HG02763 (cell line): ENCODE measurements around the gene MED13.
A peak's percentile ranks its signal among the peaks of the same experiment; 100 is the strongest.
"Not testable (repeated sequence)": the region's sequence is repeated elsewhere in the genome, so short reads cannot be mapped to it uniquely, and the experiment has no call there.

Source experiments
- ATAC-seq: cut with Tn5 transposase; IDR thresholded peaks from one replicate; pipeline ENCODE4 v1.9.1; 2021; ENCODE audit warnings: mild to moderate bottlenecking, moderate library complexity; ENCODE audit not compliant: unreplicated experiment

The MED13 gene

GRCh38 chr17:62090868-62091267 is 25.8 kb upstream of the MED13 start:
- ATAC-seq, result no peak

- ATAC-seq, result no peak
Measured at GRCh38 chr17:62090021-62090824, 25.1 kb upstream of the MED13 start.

GRCh38 chr17:62089334-62089733 is 24.3 kb upstream of the MED13 start:
- no peak for ATAC-seq

GRCh38 chr17:62086737-62087136 is 21.7 kb upstream of the MED13 start:
- no peak for ATAC-seq

- ATAC-seq, result no peak
Measured at GRCh38 chr17:62085511-62086408, 20.7 kb upstream of the MED13 start.

- no peak for ATAC-seq
Measured at GRCh38 chr17:62084585-62084984, 19.5 kb upstream of the MED13 start.

- ATAC-seq, result no peak
Measured at GRCh38 chr17:62083651-62084050, 18.6 kb upstream of the MED13 start.

- no peak for ATAC-seq
Measured at GRCh38 chr17:62080647-62081046, 15.6 kb upstream of the MED13 start.

- ATAC-seq, result no peak
Measured at GRCh38 chr17:62078009-62078408, 12.9 kb upstream of the MED13 start.

- ATAC-seq, result no peak
Measured at GRCh38 chr17:62076864-62077788, 12.0 kb upstream of the MED13 start.

GRCh38 chr17:62075308-62075815 is 10.3 kb upstream of the MED13 start:
- no peak for ATAC-seq

- no peak for ATAC-seq
Measured at GRCh38 chr17:62073993-62074392, 8.9 kb upstream of the MED13 start.

- ATAC-seq, result not testable (repeated sequence)
Measured at GRCh38 chr17:62072855-62073254, 7.8 kb upstream of the MED13 start.

- ATAC-seq, result no peak
Measured at GRCh38 chr17:62070900-62071299, 5.8 kb upstream of the MED13 start.

- no peak for ATAC-seq
Measured at GRCh38 chr17:62067165-62068145, 2.4 kb upstream of the MED13 start.

GRCh38 chr17:62065611-62066468 is 762 bp upstream of the MED13 start:
- ATAC-seq, result peak; percentile 90

- no peak for ATAC-seq
Measured at GRCh38 chr17:62064029-62064790, 868 bp downstream of the MED13 start.

- ATAC-seq, result no peak
Measured at GRCh38 chr17:62062944-62063343, 2.1 kb downstream of the MED13 start.
